HepG2 (cell line): ENCODE results near the gene SMAD6.

Source experiments
- CTCF ChIP-seq: sonication (generic); formaldehyde crosslinking; IDR thresholded peaks from 2 replicates; pipeline ENCODE4 v1.5.0; 2020; ENCODE audit warnings: mild to moderate bottlenecking, missing genetic modification reagents, moderate library complexity
- DRAP1 ChIP-seq: IDR thresholded peaks from 2 replicates; pipeline ENCODE4 v1.6.1; 2016; ENCODE audit warnings: missing genetic modification reagents, missing compliant biosample characterization
- ELF4 ChIP-seq: sonication (generic); formaldehyde crosslinking; IDR thresholded peaks from 2 replicates; pipeline ENCODE4 v1.5.0; 2020; ENCODE audit warnings: missing genetic modification reagents, mild to moderate bottlenecking, moderate library complexity, borderline replicate concordance
- EZH2 ChIP-seq: conservative IDR thresholded peaks from 2 replicates; pipeline ENCODE4 v1.6.1; 2012; ENCODE audit warnings: mild to moderate bottlenecking, low read depth, low read length, moderate library complexity
- GABPA ChIP-seq, 2 experiments: IDR thresholded peaks; 2 replicates each; pipeline ENCODE4 v1.6.1; 2011 to 2016; ENCODE audit warnings: low read depth in 2 of 2, low read length in 1 of 2, missing biosample characterization in 1 of 2, missing genetic modification characterization in 1 of 2
- LBX2 ChIP-seq: sonication (generic); formaldehyde crosslinking; IDR thresholded peaks from 2 replicates; pipeline ENCODE4 v1.5.0; 2020; ENCODE audit warnings: missing genetic modification reagents, mild to moderate bottlenecking, borderline replicate concordance
- MYC ChIP-seq: sonication (generic); formaldehyde crosslinking; IDR thresholded peaks from 2 replicates; pipeline ENCODE4 v1.9.0; 2021; ENCODE audit warnings: missing genetic modification reagents, borderline replicate concordance
- NR2C2 ChIP-seq: sonication (generic); formaldehyde crosslinking; IDR thresholded peaks from 2 replicates; pipeline ENCODE4 v1.4.0; 2020; ENCODE audit warnings: missing genetic modification reagents, mild to moderate bottlenecking, moderate library complexity, borderline replicate concordance
- POLR2A ChIP-seq, 2 experiments: IDR thresholded peaks; 2 replicates each; pipeline ENCODE4 v1.6.1; 2011; ENCODE audit warnings: low read depth in 2 of 2, low read length in 2 of 2, mild to moderate bottlenecking in 1 of 2, moderate library complexity in 1 of 2; ENCODE audit not compliant: insufficient read depth in 1 of 2
- SOX5 ChIP-seq: IDR thresholded peaks from 2 replicates; pipeline ENCODE4 v1.6.1; 2016; ENCODE audit warnings: borderline replicate concordance
- ZNF350 ChIP-seq: sonication (generic); formaldehyde crosslinking; IDR thresholded peaks from 2 replicates; pipeline ENCODE4 v1.4.0; 2020; ENCODE audit warnings: mild to moderate bottlenecking, low read depth, missing genetic modification reagents, borderline replicate concordance
- ZNF354B ChIP-seq: sonication (generic); formaldehyde crosslinking; IDR thresholded peaks from 2 replicates; pipeline ENCODE4 v1.8.0; 2022; ENCODE audit warnings: mild to moderate bottlenecking, missing genetic modification reagents
- ZNF432 ChIP-seq: sonication (generic); formaldehyde crosslinking; IDR thresholded peaks from 2 replicates; pipeline ENCODE4 v1.5.0; 2020; ENCODE audit warnings: missing genetic modification reagents, mild to moderate bottlenecking, borderline replicate concordance
- TF ChIP-seq, protein P1 (sequence below): sonication (generic); formaldehyde crosslinking; IDR thresholded peaks from 2 replicates; pipeline ENCODE4 v1.4.0; 2020; ENCODE audit warnings: missing genetic modification reagents, mild to moderate bottlenecking, borderline replicate concordance

GRCh38 chr15:66704803-66705153 is 2.7 kb downstream of the SMAD6 start:
- TF ChIP-seq POLR2A (IDR thresholded peaks at IDR 0.05; ENCODE audit: insufficient read depth in 1 of 2, low read depth in 2 of 2, low read length in 2 of 2) (no peak), ZNF350 (no peak), GABPA (IDR thresholded peaks at IDR 0.05; ENCODE audit: low read depth, low read length) (no peak), GABPA (CRISPR knock-in tag; IDR thresholded peaks at IDR 0.05; ENCODE audit: low read depth) (no peak), MYC (CRISPR knock-in tag) (no peak), ZNF432 (CRISPR knock-in tag) (no peak), CTCF (CRISPR knock-in tag) (no peak), EZH2 (no peak), SOX5 (CRISPR knock-in tag) (no peak), ZNF354B (no peak), NR2C2 (CRISPR knock-in tag) (no peak), DRAP1 (CRISPR knock-in tag) (no peak), LBX2 (no peak), ELF4 (CRISPR knock-in tag) (no peak)
- TF ChIP-seq, protein P1, sequence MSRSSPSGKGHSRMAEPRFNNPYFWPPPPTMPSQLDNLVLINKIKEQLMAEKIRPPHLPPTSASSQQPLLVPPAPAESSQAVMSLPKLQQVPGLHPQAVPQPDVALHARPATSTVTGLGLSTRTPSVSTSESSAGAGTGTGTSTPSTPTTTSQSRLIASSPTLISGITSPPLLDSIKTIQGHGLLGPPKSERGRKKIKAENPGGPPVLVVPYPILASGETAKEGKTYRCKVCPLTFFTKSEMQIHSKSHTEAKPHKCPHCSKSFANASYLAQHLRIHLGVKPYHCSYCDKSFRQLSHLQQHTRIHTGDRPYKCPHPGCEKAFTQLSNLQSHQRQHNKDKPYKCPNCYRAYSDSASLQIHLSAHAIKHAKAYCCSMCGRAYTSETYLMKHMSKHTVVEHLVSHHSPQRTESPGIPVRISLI, result no peak
